H9 (cell line): ENCODE measurements around the gene RAX2. TPM values are rescaled to one million over a fixed set of nuclear protein-coding genes. Genes with fewer than 3 reads are reported as not detected.

Source experiments
- DNase-seq: peaks from one replicate; pipeline ENCODE4 v3.0.0-alpha.2; 2017
- H2AFZ ChIP-seq: one replicate; pipeline ENCODE4 v1.6.1; 2013; ENCODE audit warnings: mild to moderate bottlenecking, low read length, control low read depth, moderate library complexity
- H2AK5ac ChIP-seq: 2 replicates; pipeline ENCODE4 v1.6.1; 2013; ENCODE audit warnings: low read length, control low read depth, mixed read lengths; ENCODE audit not compliant: insufficient read length
- H2BK120ac ChIP-seq: one replicate; pipeline ENCODE4 v1.6.1; 2013; ENCODE audit warnings: low read depth, mild to moderate bottlenecking, low read length, control low read depth, inconsistent platforms; ENCODE audit not compliant: poor library complexity, severe bottlenecking
- H2BK12ac ChIP-seq: 2 replicates; pipeline ENCODE4 v1.6.1; 2013; ENCODE audit warnings: low read length, control low read depth, mixed read lengths, low read depth; ENCODE audit not compliant: insufficient read length
- H2BK15ac ChIP-seq: 2 replicates; pipeline ENCODE4 v1.6.1; 2013; ENCODE audit warnings: low read depth, low read length, control low read depth
- H2BK20ac ChIP-seq: one replicate; pipeline ENCODE4 v1.6.1; 2013; ENCODE audit warnings: low read depth, mild to moderate bottlenecking, low read length, control low read depth, inconsistent platforms; ENCODE audit not compliant: poor library complexity, severe bottlenecking
- H2BK5ac ChIP-seq: 2 replicates; pipeline ENCODE4 v1.6.1; 2013; ENCODE audit warnings: low read length, control low read depth, mixed read lengths; ENCODE audit not compliant: insufficient read length
- H3K14ac ChIP-seq: 2 replicates; pipeline ENCODE4 v1.6.1; 2013; ENCODE audit warnings: low read length, control low read depth; ENCODE audit not compliant: insufficient read depth
- H3K18ac ChIP-seq: 2 replicates; pipeline ENCODE4 v1.6.1; 2013; ENCODE audit warnings: low read depth, mild to moderate bottlenecking, mixed read lengths, low read length, control low read depth; ENCODE audit not compliant: insufficient read length
- H3K23ac ChIP-seq: 2 replicates; pipeline ENCODE4 v1.6.1; 2013; ENCODE audit warnings: low read length, control low read depth, mixed read lengths, low read depth; ENCODE audit not compliant: insufficient read length
- H3K23me2 ChIP-seq: 2 replicates; pipeline ENCODE4 v1.6.1; 2013; ENCODE audit warnings: low read depth, mild to moderate bottlenecking, mixed read lengths, low read length, control low read depth; ENCODE audit not compliant: insufficient read length, poor library complexity, severe bottlenecking
- H3K27ac ChIP-seq: 2 replicates; pipeline ENCODE4 v1.5.1; 2013; ENCODE audit warnings: low read length, control low read depth, mixed read lengths, low read depth; ENCODE audit not compliant: insufficient read length
- H3K27me3 ChIP-seq: 2 replicates; pipeline ENCODE4 v1.6.1; 2013; ENCODE audit warnings: low read length, control low read depth, inconsistent platforms; ENCODE audit not compliant: insufficient read depth
- H3K4ac ChIP-seq: 2 replicates; pipeline ENCODE4 v1.6.1; 2013; ENCODE audit warnings: low read depth, mild to moderate bottlenecking, control low read depth, inconsistent platforms, low read length, moderate library complexity
- H3K4me1 ChIP-seq: 2 replicates; pipeline ENCODE4 v1.6.1; 2013; ENCODE audit warnings: low read length, control low read depth, inconsistent platforms; ENCODE audit not compliant: insufficient read depth
- H3K4me2 ChIP-seq: 2 replicates; pipeline ENCODE4 v1.6.1; 2013; ENCODE audit warnings: low read length, control low read depth, mixed read lengths; ENCODE audit not compliant: insufficient read length, insufficient read depth
- H3K56ac ChIP-seq: 2 replicates; pipeline ENCODE4 v1.6.1; 2013; ENCODE audit warnings: low read depth, mild to moderate bottlenecking, mixed read lengths, low read length, control low read depth; ENCODE audit not compliant: insufficient read length
- H3K79me1 ChIP-seq: 2 replicates; pipeline ENCODE4 v1.6.1; 2013; ENCODE audit warnings: low read depth, mild to moderate bottlenecking, moderate library complexity, low read length, control low read depth, inconsistent platforms; ENCODE audit not compliant: insufficient read depth, poor library complexity, severe bottlenecking
- H3K79me2 ChIP-seq: 2 replicates; pipeline ENCODE4 v1.6.1; 2013; ENCODE audit warnings: low read length, control low read depth, inconsistent platforms; ENCODE audit not compliant: insufficient read depth
- H3K9ac ChIP-seq: 2 replicates; pipeline ENCODE4 v1.6.1; 2013; ENCODE audit warnings: low read length, control low read depth, mixed read lengths; ENCODE audit not compliant: insufficient read length; ENCODE audit errors: extremely low read depth
- H3K9me3 ChIP-seq: one replicate; pipeline ENCODE4 v1.6.1; 2013; ENCODE audit warnings: low read depth, low read length, inconsistent platforms; ENCODE audit not compliant: control insufficient read depth
- H3T11ph ChIP-seq: one replicate; pipeline ENCODE4 v1.6.1; 2013; ENCODE audit warnings: mild to moderate bottlenecking, low read length, control low read depth, inconsistent platforms
- H4K20me1 ChIP-seq: one replicate; pipeline ENCODE4 v1.6.1; 2013; ENCODE audit not compliant: control insufficient read depth, insufficient read length, insufficient read depth
- H4K5ac ChIP-seq: 2 replicates; pipeline ENCODE4 v1.6.1; 2013; ENCODE audit warnings: low read depth, mild to moderate bottlenecking, mixed read lengths, low read length, control low read depth; ENCODE audit not compliant: insufficient read length
- H4K8ac ChIP-seq: replicated peaks from 2 replicates; pipeline ENCODE4 v1.6.1; 2013; ENCODE audit warnings: low read length, control low read depth, mixed read lengths, low read depth; ENCODE audit not compliant: insufficient read length
- H4K91ac ChIP-seq: 2 replicates; pipeline ENCODE4 v1.6.1; 2013; ENCODE audit warnings: low read depth, mild to moderate bottlenecking, moderate library complexity, mixed read lengths, low read length, control low read depth; ENCODE audit not compliant: insufficient read length
- H3K27ac Mint-ChIP-seq, 3 experiments: 2 replicates in 2 of 3; 3 replicates in 1 of 3; pipeline ENCODE4 v1.8.0; 2020 to 2021; ENCODE audit warnings: mixed read lengths in 3 of 3, mild to moderate bottlenecking in 1 of 3, moderate library complexity in 1 of 3
- H3K27me3 Mint-ChIP-seq: 2 replicates; pipeline ENCODE4 v1.8.0; 2021; ENCODE audit warnings: low read depth, mild to moderate bottlenecking, moderate library complexity, mixed read lengths
- H3K36me3 Mint-ChIP-seq, 3 experiments: 2 replicates in 2 of 3; 3 replicates in 1 of 3; pipeline ENCODE4 v1.8.0; 2020 to 2021; ENCODE audit warnings: low read depth in 3 of 3, mixed read lengths in 3 of 3; ENCODE audit not compliant: insufficient read depth in 1 of 3
- H3K4me1 Mint-ChIP-seq, 2 experiments: 2 replicates each; pipeline ENCODE4 v1.8.0; 2020; ENCODE audit warnings: mixed read lengths in 2 of 2
- H3K4me3 Mint-ChIP-seq, 2 experiments: 2 replicates in 1 of 2; 3 replicates in 1 of 2; pipeline ENCODE4 v1.8.0; 2020 to 2021; ENCODE audit warnings: mild to moderate bottlenecking in 2 of 2, mixed read lengths in 2 of 2, moderate library complexity in 1 of 2
- H3K9me3 Mint-ChIP-seq, 2 experiments: 2 replicates in 1 of 2; 3 replicates in 1 of 2; pipeline ENCODE4 v1.8.0; 2020; ENCODE audit warnings: mild to moderate bottlenecking in 2 of 2, mixed read lengths in 2 of 2, moderate library complexity in 1 of 2
- CTCF ChIP-seq: fragments of 200-600 bp; sonication (generic); conservative IDR thresholded peaks from 3 replicates; pipeline ENCODE4 v1.8.0; 2021; ENCODE audit warnings: antibody characterized with exemption, mild to moderate bottlenecking
- WGBS: extraction: QIAGEN DNeasy Blood & Tissue Kit; methylation state at CpG from one replicate; pipeline ENCODE4 v1.1.7; 2013; ENCODE audit warnings: missing lambda C conversion rate, low lambda C conversion rate, mixed read lengths; ENCODE audit not compliant: insufficient read length; ENCODE audit errors: extremely low coverage; 5-methylcytosine and 5-hydroxymethylcytosine counted together
- total RNA-seq: library from RNA; stranded (reverse); gene quantifications from 2 replicates; pipeline ENCODE4 v1.2.1, GENCODE V29; 2021

The RAX2 gene
- total RNA-seq, 1 experiment from 2014 or later, result not detected

DNA sequence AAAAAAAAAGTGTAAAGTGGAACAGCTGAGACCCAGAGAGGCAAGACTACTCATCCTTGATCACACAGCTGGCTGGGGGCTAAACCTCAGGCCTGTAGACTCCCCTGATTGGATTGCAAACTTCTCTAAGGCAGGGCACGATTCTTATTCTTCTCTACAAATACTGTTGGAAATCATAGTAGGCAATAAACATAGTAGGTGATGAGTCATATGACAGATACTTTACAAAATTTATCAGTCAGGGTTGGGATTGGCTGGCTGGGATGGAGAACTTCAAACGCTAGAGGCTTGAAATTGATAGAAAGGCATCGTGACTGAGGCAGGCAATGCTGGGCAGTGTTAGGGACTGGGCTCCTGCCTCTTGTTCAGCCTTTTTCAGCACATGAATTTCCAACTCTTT, 20.1 kb upstream of the RAX2 start:
- H3K27ac Mint-ChIP-seq, result no peak overlapping the region
- WGBS, result no CpG with 5 or more reads among the region's 3 CpGs
- DNase-seq, result no peak
- Histone ChIP-seq H4K91ac (no peak overlapping the region), H3K14ac (no peak overlapping the region), H2AK5ac (no peak overlapping the region), H3K4ac (no peak overlapping the region), H3K79me2 (no peaks in the 10 kb centered on the region), H3K4me1 (no peaks in the 10 kb centered on the region), H3K23ac (no peak overlapping the region), H3K23me2 (no peaks in the 10 kb centered on the region), H2AFZ (no peak overlapping the region), H3K9me3 (no peaks in the 10 kb centered on the region), H3K27me3 (no peaks in the 10 kb centered on the region), H3T11ph (no peak overlapping the region), H3K27ac (no peak overlapping the region), H2BK5ac (no peak overlapping the region), H3K4me2 (no peak overlapping the region), H4K20me1 (no peaks in the 10 kb centered on the region), H2BK20ac (no peak overlapping the region), H2BK15ac (no peak overlapping the region), H2BK120ac (no peak overlapping the region), H3K9ac (no peak overlapping the region), H3K79me1 (no peaks in the 10 kb centered on the region), H4K5ac (no peak overlapping the region), H3K18ac (no peak overlapping the region), H4K8ac (no peak overlapping the region), H3K56ac (no peak overlapping the region), H2BK12ac (no peak overlapping the region)
- no peaks in the 10 kb centered on the region; a peak in 1 of 7 replicates for H3K36me3 Mint-ChIP-seq
- H3K27me3 Mint-ChIP-seq, result peaks cover 53% of the 10 kb centered on the region
- H3K4me1 Mint-ChIP-seq, result peaks cover 3% of the 10 kb centered on the region in 2 experiments; a peak in 3 of 4 replicates
- no peak for TF ChIP-seq CTCF
- peaks cover 7 to 11% of the 10 kb centered on the region in 2 experiments for H3K9me3 Mint-ChIP-seq
- no peak overlapping the region for H3K4me3 Mint-ChIP-seq
